ENCODE results near the gene GNAS-AS1.

DNA sequence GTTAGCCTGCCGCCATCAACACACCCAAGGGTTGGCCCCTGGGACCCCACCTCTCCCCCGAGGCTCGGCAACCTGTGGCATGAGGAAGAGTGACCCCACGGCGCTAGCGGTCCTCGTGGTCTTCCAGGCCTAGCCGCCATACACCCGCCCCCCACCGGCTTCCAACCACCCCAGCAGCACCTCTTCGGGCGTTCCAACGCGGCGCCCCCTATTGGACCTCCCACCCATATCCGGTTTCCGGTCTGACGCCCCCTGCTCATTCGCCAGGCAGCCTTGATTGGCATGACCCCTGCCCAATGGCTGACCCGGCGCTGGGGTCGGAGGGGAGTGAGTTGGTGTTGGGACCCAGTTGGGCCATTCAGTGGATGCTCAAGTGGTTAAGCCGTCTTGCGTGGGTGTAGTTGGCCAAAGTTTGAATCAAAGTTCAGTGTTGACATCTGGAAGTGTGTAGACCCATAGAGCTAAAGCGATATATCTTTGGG is at the start of gene GNAS-AS1:
- TF ChIP-seq, protein P1, sequence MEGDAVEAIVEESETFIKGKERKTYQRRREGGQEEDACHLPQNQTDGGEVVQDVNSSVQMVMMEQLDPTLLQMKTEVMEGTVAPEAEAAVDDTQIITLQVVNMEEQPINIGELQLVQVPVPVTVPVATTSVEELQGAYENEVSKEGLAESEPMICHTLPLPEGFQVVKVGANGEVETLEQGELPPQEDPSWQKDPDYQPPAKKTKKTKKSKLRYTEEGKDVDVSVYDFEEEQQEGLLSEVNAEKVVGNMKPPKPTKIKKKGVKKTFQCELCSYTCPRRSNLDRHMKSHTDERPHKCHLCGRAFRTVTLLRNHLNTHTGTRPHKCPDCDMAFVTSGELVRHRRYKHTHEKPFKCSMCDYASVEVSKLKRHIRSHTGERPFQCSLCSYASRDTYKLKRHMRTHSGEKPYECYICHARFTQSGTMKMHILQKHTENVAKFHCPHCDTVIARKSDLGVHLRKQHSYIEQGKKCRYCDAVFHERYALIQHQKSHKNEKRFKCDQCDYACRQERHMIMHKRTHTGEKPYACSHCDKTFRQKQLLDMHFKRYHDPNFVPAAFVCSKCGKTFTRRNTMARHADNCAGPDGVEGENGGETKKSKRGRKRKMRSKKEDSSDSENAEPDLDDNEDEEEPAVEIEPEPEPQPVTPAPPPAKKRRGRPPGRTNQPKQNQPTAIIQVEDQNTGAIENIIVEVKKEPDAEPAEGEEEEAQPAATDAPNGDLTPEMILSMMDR (IDR thresholded peaks at IDR 0.05): no peak
- TF ChIP-seq ZFX (IDR thresholded peaks at IDR 0.05; ENCODE audit: borderline replicate concordance): no peak
